ENCODE measurements around the gene OR3A2.
"Not testable (repeated sequence)": the region's sequence is repeated elsewhere in the genome, so short reads cannot be mapped to it uniquely, and the experiment has no call there.

Gene OR3A2

DNA sequence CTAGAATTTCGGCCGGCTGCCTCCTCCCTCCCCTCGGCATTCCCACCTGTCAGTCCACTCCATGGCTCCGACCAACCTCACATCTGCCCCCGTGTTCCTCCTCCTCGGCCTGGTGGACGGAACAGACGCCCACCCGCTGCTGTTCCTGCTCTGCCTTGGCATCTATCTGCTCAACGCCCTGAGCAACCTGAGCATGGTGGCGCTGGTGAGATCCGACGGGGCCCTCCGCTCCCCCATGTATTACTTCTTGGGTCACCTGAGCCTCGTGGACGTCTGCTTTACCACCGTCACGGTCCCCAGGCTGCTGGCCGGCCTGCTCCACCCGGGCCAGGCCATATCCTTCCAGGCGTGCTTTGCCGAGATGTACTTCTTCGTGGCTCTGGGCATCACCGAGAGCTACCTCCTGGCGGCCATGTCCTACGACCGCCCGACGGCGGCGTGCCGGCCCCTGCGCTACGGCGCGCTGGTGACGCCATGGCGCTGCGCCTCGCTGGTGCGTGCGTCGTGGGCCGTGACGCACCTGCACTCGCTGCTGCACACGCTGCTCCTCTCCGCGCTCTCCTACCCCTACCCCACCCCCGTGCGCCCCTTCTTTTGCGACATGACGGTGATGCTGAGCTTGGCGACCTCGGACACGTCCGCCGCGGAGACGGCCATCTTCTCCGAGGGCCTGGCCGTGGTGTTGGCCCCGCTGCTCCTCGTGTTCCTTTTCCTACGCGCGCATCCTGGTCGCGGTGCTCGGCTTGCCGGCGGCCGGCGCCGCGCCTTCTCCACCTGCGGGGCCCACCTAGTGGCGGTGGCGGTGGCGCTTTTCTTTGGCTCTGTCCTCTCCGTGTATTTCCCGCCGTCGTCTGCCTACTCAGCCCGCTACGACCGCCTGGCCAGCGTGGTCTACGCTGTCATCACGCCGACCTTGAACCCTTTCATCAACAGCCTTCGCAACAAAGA, at the start of gene OR3A2:
Gene OR3A2 (minus strand): TSS at position 440 of the 948 bp plus-strand sequence.
- DNase-seq (ENCODE audit: low read depth in 2 of 2) = peak; percentile 8 to 28

DNA sequence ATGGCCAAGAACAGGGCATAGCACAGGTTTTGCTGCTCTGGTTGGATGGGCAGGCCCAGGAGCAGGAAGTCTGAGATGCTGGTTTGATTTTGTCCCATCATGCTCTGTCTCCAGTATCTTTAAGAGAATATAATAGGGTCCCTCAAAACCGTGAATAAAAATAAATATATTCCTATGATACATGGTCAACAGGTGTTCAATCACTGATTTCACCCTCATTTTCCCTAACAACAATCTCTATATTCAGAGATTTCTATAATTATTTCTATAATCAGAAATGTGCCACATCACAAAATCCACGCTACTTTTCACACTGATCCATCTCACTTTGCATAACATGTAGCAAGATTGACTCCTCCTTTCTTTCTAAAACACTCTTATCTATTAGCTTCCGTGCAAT, 47.6 kb upstream of the OR3A2 start, which contains the start of gene OR1E2:
Gene OR1E2 (minus strand): TSS at position 101 of the 400 bp plus-strand sequence. CDS start 0 bp downstream, at position 101.
- DNase-seq (ENCODE audit: low read depth in 2 of 2) = no peak

DNA sequence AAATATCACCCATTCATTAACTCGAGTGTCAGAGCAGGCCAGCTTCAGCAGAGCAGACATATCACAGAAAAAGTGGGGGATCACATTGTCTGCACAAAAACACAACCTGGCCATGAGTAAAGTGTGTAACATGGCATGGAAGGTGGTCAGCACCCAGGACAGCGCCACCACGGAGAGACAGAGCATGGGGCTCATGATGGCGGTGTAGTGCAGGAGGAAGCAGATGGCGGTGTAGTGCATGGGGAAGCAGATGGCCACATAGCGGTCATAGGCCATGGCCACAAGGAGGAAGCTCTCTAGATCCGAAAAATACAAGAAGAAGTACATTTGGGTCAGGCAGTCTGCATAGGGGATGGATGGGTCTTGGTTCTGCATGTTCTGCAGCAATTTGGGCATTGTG, 47.1 kb upstream of the OR3A2 start:
- peak; percentile 1 to 12 for DNase-seq (ENCODE audit: low read depth in 2 of 2)

DNA sequence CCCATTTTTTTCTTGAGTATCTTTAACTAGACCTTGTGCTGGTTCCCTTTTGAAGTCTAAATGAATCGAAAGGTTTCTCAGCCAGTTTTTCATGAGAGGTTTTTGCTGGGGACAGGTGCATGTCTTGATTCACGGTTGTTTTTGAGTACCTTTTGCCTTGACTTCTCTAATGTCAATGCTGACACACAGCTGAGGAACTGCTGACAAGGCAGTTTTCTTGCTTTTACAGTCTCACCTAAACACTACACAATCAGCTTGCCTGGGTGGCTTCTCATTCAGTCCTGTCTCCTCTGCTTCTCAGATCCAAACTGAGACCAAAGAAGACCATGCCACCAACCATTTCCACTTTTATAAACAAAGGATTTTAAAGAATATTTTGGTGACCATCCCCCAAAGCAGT, 32.1 kb upstream of the OR3A2 start:
- no peak for DNase-seq (ENCODE audit: low read depth in 2 of 2)

DNA sequence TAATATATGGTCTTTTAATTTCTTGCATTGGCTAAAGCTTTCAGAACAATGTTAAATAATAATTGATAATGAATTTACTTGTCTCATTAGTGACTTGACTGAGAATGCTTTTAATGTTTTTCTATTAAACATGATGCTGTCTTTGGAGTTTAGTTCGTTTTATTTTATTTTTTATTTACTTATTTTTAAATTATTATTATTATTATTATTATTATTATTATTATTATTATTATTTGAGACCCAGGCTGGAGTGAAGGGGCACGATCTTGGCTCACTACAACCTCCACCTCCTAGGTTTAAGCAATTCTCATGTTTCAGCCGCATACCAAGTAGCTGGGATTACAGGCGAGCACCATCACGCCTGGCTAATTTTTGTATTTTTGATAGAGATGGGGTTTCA, 29.5 kb upstream of the OR3A2 start:
- DNase-seq (ENCODE audit: low read depth in 2 of 2) = no peak

DNA sequence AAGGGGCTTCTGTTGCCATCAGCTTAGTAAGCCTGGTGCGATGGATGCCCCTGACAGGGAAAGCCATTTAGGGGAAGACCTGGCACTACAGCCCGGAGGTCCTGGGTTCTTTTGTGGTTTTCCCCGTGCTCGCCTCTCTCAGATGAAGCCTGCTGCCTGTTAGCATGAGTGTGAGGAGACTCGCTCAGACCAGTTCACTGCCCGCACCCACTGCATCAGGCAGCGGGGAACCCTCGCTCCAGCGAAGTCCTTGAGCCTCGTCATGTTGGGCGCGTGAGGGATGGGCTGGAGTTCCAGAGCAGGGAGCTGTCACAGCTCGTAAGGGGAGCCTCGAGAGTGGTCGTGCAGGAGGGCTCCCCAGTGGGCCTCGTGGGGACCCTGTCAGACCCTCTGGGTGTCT, 26.1 kb upstream of the OR3A2 start:
- DNase-seq (ENCODE audit: low read depth in 2 of 2) = not testable (repeated sequence)

DNA sequence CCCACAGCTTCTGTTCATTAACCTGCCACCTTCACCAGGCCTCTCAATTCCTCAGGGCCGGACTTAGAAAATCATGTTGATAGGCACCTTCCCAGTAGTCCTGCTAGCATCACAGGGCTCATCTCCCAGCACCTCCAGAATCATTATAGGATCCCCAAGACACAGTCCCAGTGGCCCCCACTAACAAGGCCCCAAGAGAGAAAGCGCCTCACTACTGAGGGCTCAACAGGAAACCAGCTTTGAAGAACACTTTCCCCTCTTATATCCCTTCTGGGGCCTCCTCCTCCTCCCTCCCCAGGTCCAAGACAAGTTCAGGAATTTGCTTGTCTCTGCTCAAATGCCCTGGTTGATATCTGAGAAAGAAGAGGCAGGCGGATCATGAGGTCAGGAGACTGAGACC, 25.0 kb upstream of the OR3A2 start, which contains the start of gene OR3A3:
Gene OR3A3 (plus strand): TSS at position 301 of the 400 bp plus-strand sequence.
- no peak for DNase-seq (ENCODE audit: low read depth in 2 of 2)

DNA sequence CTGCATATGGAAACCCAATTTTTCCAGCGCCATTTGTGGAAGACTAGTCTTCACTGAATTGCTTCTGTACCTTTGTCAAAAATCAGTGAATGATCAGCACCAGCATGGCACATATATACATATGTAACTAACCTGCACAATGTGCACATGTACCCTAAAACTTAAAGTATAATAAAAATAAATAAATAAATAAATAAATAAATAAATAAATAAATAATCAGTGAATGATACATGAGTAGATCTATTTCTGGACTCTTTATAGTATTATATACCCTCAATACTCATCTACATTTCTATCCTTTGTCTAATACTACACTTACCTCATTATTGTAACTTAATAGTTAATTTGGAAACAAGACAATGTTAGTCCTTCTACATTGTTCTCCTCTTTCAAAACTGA, 17.7 kb upstream of the OR3A2 start:
- DNase-seq (ENCODE audit: low read depth in 2 of 2) = not testable (repeated sequence)

DNA sequence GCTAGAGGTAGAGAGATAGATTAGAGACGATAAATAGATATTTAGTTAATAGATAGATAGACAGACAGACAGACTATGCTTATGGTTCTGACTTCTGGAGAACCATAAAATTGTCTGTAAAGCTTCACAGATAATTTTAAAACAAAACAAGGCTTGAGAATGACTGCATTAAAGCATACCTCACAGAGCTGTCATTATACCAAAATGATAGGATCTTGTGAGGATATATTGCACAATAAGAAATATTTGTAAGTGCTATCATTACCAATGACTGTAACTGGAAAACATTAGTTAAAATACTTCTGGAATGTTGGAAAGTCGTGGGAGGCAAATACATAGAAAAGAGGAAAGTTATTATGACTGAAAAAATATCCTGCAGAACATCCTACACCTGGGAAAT, 15.7 kb upstream of the OR3A2 start:
- no peak for DNase-seq (ENCODE audit: low read depth in 2 of 2)

DNA sequence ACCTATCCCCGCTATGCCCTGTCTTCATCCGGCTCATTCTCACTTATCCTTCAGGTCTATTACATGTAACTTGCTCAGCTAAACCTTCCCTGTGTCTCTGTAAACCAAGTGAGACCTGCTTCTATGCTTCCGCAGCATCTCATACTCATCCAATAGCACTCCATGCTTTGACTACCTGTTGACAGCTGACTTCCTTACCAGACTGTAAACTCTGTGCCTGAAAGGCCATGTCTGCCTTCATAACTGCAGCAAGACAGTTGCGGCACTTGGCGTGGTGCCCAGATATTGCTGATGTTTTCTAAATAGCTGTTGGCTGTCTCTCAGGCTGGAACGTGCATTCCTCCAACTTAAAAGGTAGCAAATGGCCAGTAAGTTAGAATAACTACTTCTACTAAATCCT, 13.9 kb upstream of the OR3A2 start:
- DNase-seq (ENCODE audit: low read depth in 2 of 2) = no peak

DNA sequence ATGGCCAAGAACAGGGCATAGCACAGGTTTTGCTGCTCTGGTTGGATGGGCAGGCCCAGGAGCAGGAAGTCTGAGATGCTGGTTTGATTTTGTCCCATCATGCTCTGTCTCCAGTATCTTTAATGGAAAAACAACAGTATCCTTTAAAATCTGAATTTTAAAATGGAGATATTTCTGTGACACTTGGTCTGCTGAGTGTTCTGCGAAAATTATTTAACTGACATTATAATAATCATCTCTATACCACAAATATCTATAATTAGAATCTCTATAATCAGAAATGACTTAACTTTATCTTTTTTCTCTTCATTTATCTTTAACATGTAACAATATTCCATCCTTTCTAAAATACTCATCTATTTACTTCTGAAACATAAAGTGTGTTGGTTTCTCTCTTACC, 12.2 kb upstream of the OR3A2 start, which contains the start of gene OR1E1:
Gene OR1E1 (minus strand): TSS at position 101 of the 400 bp plus-strand sequence. CDS start 0 bp downstream, at position 101.
- DNase-seq (ENCODE audit: low read depth in 2 of 2) = no peak

DNA sequence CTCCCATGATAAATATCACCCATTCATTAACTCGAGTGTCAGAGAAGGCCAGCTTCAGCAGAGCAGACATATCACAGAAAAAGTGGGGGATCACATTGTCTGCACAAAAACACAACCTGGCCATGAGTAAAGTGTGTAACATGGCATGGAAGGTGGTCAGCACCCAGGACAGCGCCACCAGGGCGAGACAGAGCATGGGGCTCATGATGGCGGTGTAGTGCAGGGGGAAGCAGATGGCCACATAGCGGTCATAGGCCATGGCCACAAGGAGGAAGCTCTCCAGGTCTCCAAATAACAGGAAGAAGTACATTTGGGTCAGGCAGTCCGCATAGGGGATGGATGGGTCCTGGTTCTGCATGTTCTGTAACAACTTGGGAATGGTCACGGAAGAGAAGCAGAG, 11.7 kb upstream of the OR3A2 start:
- DNase-seq (ENCODE audit: low read depth in 2 of 2) = not testable (repeated sequence)

DNA sequence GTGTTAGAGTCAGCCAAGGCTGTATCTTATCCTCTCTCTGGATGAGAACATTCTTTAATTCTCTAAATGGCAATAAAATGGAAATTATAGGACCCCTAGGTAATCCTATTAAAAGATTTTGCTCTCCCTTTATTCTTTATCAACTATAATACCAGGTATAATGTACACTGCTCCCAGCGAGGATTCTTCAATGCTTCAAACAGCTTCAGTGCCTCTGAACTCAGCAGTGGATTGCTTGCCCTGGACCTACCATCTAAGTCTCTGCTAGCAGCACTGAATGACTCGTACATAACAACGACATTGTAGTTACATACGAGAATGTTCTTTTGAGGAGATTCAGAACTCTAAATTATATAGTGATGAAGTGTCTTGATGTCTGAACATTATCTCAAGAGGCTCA, 3.7 kb upstream of the OR3A2 start:
- DNase-seq (ENCODE audit: low read depth in 2 of 2) = no peak

DNA sequence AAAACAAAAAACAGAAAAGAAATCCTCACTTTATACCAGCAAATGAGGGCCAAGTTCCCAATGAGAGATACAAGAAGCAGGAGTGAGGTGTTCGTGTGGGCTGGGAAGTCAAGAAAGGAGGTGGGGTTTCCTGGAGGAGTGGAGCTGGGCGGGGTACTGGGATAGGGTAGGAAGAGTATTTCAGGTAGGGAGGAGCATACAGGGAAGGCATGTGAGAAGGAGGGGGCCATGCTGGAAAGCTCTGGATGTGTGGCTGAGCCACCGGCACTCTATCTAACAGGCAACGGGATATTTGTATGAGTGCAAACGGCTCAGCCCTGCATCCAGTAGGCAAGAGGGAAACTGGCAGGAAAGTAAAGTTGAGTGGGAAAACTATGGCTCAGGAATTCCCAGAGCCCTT, 4.2 kb downstream of the OR3A2 start:
- no peak for DNase-seq (ENCODE audit: low read depth in 2 of 2)

DNA sequence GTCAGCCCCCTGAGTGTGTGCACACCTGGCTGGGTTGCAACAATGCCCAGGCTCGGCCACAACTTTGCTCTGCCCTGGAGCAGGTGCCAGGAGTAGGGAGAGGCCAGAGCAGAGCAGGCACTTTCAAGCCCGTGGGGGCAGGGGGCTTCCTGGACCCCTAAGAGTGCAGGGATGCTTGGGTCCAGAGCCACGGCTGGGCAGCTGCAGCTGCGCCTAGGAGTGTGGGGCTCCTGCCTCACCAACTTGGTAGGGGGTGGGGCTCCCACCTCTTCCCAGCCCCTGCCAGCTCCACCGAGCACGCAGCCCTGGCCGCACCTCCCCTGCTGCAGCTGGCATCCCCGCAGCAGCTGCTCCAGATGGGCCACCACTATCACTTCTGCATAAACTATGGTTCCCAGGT, 7.8 kb downstream of the OR3A2 start:
- no peak for DNase-seq (ENCODE audit: low read depth in 2 of 2)

DNA sequence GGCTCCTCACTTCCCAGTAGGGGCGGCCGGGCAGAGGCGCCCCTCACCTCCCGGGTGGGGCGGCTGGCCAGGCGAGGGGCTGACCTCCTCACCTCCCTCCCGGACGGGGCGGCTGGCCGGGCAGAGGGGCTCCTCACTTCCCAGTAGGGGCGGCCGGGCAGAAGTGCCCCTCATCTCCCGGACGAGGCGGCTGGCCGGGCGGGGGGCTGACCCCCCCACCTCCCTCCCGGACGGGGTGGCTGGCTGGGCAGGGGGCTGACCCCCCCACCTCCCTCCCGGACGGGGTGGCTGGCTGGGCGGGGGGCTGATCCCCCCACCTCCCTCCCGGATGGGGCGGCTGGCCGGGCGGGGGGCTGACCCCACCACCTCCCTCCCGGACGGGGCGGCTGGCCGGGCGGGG, 14.9 kb downstream of the OR3A2 start:
- DNase-seq (ENCODE audit: low read depth in 2 of 2) = not testable (repeated sequence)

DNA sequence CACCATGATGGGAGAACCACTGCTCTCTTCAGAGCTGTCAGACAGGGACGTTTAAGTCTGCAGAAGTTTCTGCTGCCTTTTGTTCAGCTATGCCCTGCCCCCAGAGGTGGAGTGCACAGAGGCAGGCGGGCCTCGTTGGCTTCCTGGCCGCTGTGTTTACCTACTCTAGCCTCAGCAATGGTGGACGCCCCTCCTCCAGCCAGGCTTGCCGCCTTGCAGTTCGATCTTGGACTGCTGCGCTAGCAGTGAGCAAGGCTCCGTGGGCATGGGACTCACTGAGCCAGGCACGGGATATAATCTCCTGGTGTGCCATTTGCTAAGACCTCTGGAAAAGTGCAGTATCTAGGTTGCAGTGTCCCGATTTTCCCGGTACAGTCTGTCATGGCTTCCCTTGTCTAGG, 43.3 kb downstream of the OR3A2 start:
- not testable (repeated sequence) for DNase-seq (ENCODE audit: low read depth in 2 of 2)

DNA sequence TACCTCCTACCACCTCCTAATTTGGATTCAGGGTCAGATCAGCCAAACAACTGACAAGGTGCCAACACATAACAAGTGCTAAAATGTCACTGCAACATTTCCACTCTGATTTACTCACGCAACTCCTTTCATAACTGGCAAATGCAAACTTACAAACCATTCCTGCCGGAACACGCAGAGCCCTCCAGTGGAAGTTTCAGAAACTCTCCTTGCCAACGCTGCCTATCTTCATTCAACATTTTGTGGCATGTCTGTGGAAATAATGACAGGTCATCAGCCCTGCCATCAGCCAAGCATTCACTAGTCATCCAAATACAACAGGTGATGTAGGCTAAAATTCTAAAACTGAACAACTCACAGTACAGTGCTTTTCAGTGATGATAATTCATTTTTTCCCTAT, 50.2 kb downstream of the OR3A2 start:
- DNase-seq (ENCODE audit: low read depth in 2 of 2) = no peak

DNA sequence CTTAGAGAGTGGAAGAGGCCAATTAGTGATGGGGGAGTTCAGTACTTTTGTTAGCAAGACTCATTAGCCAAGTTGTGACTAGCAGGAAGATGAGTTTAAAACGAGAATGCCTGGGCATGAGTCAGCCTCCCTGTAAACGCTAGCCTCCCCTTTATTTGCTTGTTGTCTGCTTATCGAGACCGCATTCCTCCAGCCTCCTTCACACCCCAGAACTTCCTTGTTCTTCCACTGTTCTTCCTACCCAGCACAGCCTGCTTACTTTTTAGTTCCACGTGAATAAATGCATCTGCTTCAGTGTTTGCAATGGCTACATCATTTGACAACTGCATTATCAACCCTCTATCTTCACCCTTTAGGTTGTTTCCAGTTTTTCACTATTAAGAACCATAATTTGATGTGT, 67.8 kb downstream of the OR3A2 start:
- no peak for DNase-seq (ENCODE audit: low read depth in 2 of 2)

DNA sequence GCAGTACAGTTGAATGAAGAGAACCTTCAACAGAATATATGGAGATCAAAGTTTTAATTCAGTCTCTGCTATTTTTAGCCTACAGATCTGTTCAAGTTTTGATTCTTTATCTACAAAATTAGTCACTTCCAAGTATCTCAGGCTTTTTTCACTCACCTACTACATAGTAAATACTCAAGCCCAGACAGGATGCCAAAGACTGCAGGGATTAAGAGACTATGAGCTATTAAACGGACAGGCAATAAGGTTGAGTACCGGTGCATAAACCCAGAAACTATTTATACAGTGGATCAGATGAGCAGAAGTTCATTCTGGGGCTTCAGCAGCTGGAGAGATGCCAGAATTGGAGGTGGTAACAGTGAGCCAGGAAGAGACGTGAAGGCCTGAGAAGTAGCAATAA, 69.3 kb downstream of the OR3A2 start:
- no peak for DNase-seq (ENCODE audit: low read depth in 2 of 2)

DNA sequence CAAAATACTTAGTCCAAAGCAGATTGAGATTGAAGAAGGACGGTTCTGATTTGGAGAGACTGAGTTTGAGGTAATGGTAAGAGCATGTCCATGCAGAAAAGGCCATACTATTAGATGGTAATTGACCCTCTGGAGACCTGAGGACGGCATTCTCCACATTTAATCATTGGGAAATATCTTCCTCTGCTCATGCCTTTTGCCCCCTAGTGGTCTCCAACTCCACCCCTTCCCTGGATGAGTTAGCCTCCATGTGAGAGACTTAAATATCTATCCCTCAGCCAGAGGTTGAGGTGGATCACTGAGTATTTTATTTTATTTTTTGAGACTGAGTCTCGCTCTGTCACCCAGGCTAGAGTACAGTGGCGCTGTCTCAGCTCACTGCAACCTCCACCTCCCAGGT, 77.5 kb downstream of the OR3A2 start:
- no peak for DNase-seq (ENCODE audit: low read depth in 2 of 2)

DNA sequence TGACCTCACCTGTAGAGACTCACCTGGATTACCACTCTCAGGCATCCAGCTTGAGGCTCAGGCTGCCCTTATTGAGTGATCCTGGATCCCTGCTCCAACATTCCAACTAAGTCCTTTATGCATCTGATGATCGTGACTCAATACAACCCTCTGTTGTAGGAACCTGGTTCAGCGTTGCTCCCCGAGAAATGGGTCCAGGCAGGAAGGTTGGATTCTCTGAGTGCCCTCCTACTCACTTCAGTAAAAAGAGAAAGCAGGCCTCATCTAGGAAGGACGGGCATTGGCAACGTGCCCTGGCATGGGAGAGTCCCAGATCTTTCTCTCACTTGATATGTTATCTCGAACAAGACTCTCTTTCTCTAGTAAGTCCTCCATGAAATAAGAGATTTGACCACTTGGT, 87.8 kb downstream of the OR3A2 start, which contains the start of gene OR3A1:
Gene OR3A1 (minus strand): TSS at position 101 of the 400 bp plus-strand sequence. CDS start 5,778 bp downstream, outside the sequence.
- no peak for DNase-seq (ENCODE audit: low read depth in 2 of 2)

DNA sequence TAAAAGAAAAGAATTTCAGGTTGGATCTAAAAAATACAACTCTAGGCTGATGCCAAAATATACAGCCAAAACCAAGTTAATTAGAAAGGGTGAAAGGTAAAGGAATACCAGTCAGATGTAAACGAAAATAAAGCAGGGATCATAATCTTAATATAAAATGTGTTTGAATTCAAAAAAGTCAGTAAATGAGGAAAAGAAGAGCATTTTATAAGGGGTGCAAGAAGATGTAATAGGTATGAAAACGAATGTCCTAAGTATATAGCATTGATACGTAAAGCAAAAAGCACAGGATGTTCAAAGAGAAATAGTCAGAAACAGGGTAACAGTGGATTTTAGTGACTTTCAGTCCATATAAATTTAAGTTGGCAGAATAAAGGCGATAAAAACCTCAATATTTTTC, 90.5 kb downstream of the OR3A2 start:
- no peak for DNase-seq (ENCODE audit: low read depth in 2 of 2)

Data from stimulated activated CD4-positive, alpha-beta T cell treated with anti-CD3 and anti-CD28 coated beads, Interleukin-4, amount 100 ng/mL, for 48 hours (primary cell).